Natural killer cell (primary cell): ENCODE measurements around the gene GLOD4. TPM values are rescaled to one million over a fixed set of nuclear protein-coding genes. Genes with fewer than 3 reads are reported as not detected.

Experiments used
- ATAC-seq, 3 donors: fragments of 150-1000 bp in 2 of 3; fragments of 200-7000 bp in 1 of 3; cut with Tn5 transposase; 1 replicate in 1 of 3; 2 replicates in 2 of 3; pipeline ENCODE4 v1.10.0; 2021; ENCODE audit warnings: mild to moderate bottlenecking in 2 of 3, moderate library complexity in 2 of 3
- DNase-seq, 2 donors: peaks; one replicate each; pipeline versions ENCODE4 v3.0.0 to v3.0.0-alpha.2; 2013 to 2021; ENCODE audit warnings: mixed read lengths in 1 of 2
- H3K27ac ChIP-seq: one replicate; pipeline ENCODE4 v1.5.1; 2013; ENCODE audit warnings: mild to moderate bottlenecking, low read length
- H3K27me3 ChIP-seq: one replicate; pipeline ENCODE4 v1.6.1; 2013; ENCODE audit warnings: low read length; ENCODE audit not compliant: control insufficient read depth, insufficient read depth
- H3K36me3 ChIP-seq: one replicate; pipeline ENCODE4 v1.6.1; 2013; ENCODE audit warnings: low read length; ENCODE audit not compliant: control insufficient read depth, insufficient read depth
- H3K4me1 ChIP-seq: one replicate; pipeline ENCODE4 v1.6.1; 2013; ENCODE audit warnings: low read length; ENCODE audit not compliant: control insufficient read depth, insufficient read depth
- H3K4me3 ChIP-seq: one replicate; pipeline ENCODE4 v1.5.1; 2013; ENCODE audit warnings: low read length
- H3K9me3 ChIP-seq: one replicate; pipeline ENCODE4 v1.6.1; 2013; ENCODE audit warnings: low read length; ENCODE audit not compliant: control insufficient read depth, insufficient read depth
- H3K27ac Mint-ChIP-seq, 2 donors: one replicate each; pipeline ENCODE4 v1.8.0; 2022; ENCODE audit warnings: mild to moderate bottlenecking in 2 of 2, mixed read lengths in 2 of 2, moderate library complexity in 1 of 2
- H3K27me3 Mint-ChIP-seq, 2 donors: one replicate each; pipeline ENCODE4 v1.8.0; 2022; ENCODE audit warnings: low read depth in 2 of 2, mixed read lengths in 2 of 2
- H3K36me3 Mint-ChIP-seq: one replicate; pipeline ENCODE4 v1.8.0; 2022; ENCODE audit warnings: mixed read lengths
- H3K4me1 Mint-ChIP-seq, 2 donors: one replicate each; pipeline ENCODE4 v1.8.0; 2022; ENCODE audit warnings: mixed read lengths in 2 of 2
- H3K4me3 Mint-ChIP-seq: one replicate; pipeline ENCODE4 v1.8.0; 2022; ENCODE audit warnings: mild to moderate bottlenecking, moderate library complexity, mixed read lengths
- H3K9me3 Mint-ChIP-seq, 2 donors: one replicate each; pipeline ENCODE4 v1.8.0; 2022; ENCODE audit warnings: mixed read lengths in 2 of 2
- CTCF ChIP-seq: fragments of 200-600 bp; IDR thresholded peaks from one replicate; pipeline ENCODE4 v1.8.0; 2022; ENCODE audit warnings: antibody characterized with exemption
- WGBS: methylation state at CpG from one replicate; pipeline ENCODE4 v1.1.7; 2013; ENCODE audit warnings: missing lambda C conversion rate; ENCODE audit not compliant: insufficient coverage; 5-methylcytosine and 5-hydroxymethylcytosine counted together
- intact Hi-C: fragments of 100-400 bp; cut with micrococcal nuclease; formaldehyde crosslinking; loops from one replicate; pipeline ENCODE4 v1.14.2; 2022
- total RNA-seq, 4 donors: library from RNA; stranded (reverse); fragments of 120-200 nt in 1 of 4; gene quantifications; one replicate each; pipeline versions ENCODE4 v1.2.3 to v1.2.4, GENCODE V29; 2013 to 2022

The GLOD4 gene
- total RNA-seq, 3 donors from 2014 or later (not counting 1 experiment from before 2014, with no cell fraction given), result 62.5 to 67.1 (median 63.5) TPM

- Histone ChIP-seq H3K36me3 (no peaks in the 10 kb centered on the region), H3K27me3 (no peaks in the 10 kb centered on the region), H3K27ac (no peak overlapping the region), H3K4me3 (no peak overlapping the region), H3K9me3 (no peaks in the 10 kb centered on the region), H3K4me1 (no peaks in the 10 kb centered on the region)
- no peak for ATAC-seq
- Mint-ChIP-seq H3K27ac (no peak overlapping the region), H3K4me1 (no peaks in the 10 kb centered on the region), H3K4me3 (no peak overlapping the region), H3K27me3 (peaks cover 0 to 6% of the 10 kb centered on the region in 2 donors), H3K36me3 (no peaks in the 10 kb centered on the region), H3K9me3 (no peaks in the 10 kb centered on the region)
- intact Hi-C loops, result no loop called here
- TF ChIP-seq CTCF, result no peak
- no peak for DNase-seq
- 86% methylated on average over 29 of the region's 29 CpGs for WGBS
These were observed 29.1 kb upstream of the GLOD4 start for GRCh38 chr17:811051-811784.

GRCh38 chr17:807523-808294, 25.6 kb upstream of the GLOD4 start:
- Mint-ChIP-seq H3K27ac (no peak overlapping the region), H3K4me3 (no peak overlapping the region), H3K27me3 (peaks cover 0 to 6% of the 10 kb centered on the region in 2 donors), H3K4me1 (no peaks in the 10 kb centered on the region), H3K9me3 (no peaks in the 10 kb centered on the region), H3K36me3 (no peaks in the 10 kb centered on the region)
- no peak for TF ChIP-seq CTCF
- Histone ChIP-seq H3K4me1 (no peaks in the 10 kb centered on the region), H3K4me3 (no peak overlapping the region), H3K27ac (no peak overlapping the region), H3K27me3 (no peaks in the 10 kb centered on the region), H3K36me3 (no peaks in the 10 kb centered on the region), H3K9me3 (no peaks in the 10 kb centered on the region)
- 88% methylated on average over 28 of the region's 28 CpGs for WGBS
- DNase-seq (no peak), ATAC-seq (no peak)
- intact Hi-C loops, result no loop called here

GRCh38 chr17:806781-807522, 24.9 kb upstream of the GLOD4 start:
- DNase-seq (no peak), ATAC-seq (no peak)
- WGBS, result 86% methylated on average over 33 of the region's 33 CpGs
- intact Hi-C loops, result no loop called here
- H3K9me3 ChIP-seq, result no peaks in the 10 kb centered on the region
- TF ChIP-seq CTCF, result no peak
- H3K27me3 Mint-ChIP-seq, result peaks cover 0 to 3% of the 10 kb centered on the region in 2 donors
- H3K4me3 Mint-ChIP-seq, result no peak overlapping the region
- H3K4me3 ChIP-seq, result no peak overlapping the region
- H3K36me3 ChIP-seq, result no peaks in the 10 kb centered on the region
- H3K27ac ChIP-seq, result no peak overlapping the region
- H3K27ac Mint-ChIP-seq, result no peak overlapping the region
- no peaks in the 10 kb centered on the region for H3K27me3 ChIP-seq
- H3K4me1 Mint-ChIP-seq, result no peaks in the 10 kb centered on the region
- H3K4me1 ChIP-seq, result no peaks in the 10 kb centered on the region
- no peaks in the 10 kb centered on the region for H3K36me3 Mint-ChIP-seq
- no peaks in the 10 kb centered on the region for H3K9me3 Mint-ChIP-seq
